Astrocyte of the cerebellum (primary cell): ENCODE measurements around the gene WIPF3.

Experiments used
- DNase-seq: peaks from one replicate; pipeline ENCODE4 v3.0.0-alpha.2; 2011; ENCODE audit warnings: low read depth
- H3K4me3 ChIP-seq: 2 replicates; pipeline ENCODE4 v1.5.1; 2011; ENCODE audit warnings: mild to moderate bottlenecking, low read depth, low read length, moderate library complexity
- CTCF ChIP-seq: IDR thresholded peaks from 2 replicates; pipeline ENCODE4 v1.5.1; 2012; ENCODE audit warnings: low read length, low read depth, moderate library complexity, mild to moderate bottlenecking; ENCODE audit errors: missing control alignments
- in situ Hi-C: cut with HindIII; loops from 2 replicates; pipeline ENCODE4 v1.10.0; 2017; ENCODE audit warnings: low sequenced_read_pairs

WIPF3 gene

GRCh38 chr7:29797112-29797944 lies 9.0 kb upstream of the WIPF3 start:
- in situ Hi-C loops, result no loop called here
- H3K4me3 ChIP-seq, result no peak overlapping the region
- no peak for TF ChIP-seq CTCF
- DNase-seq, result no peak

GRCh38 chr7:29798422-29798821 lies 7.9 kb upstream of the WIPF3 start:
- no peak for DNase-seq
- TF ChIP-seq CTCF, result no peak
- no peak overlapping the region for H3K4me3 ChIP-seq
- in situ Hi-C loops, result no loop called here

- no peak for DNase-seq
- no peak for TF ChIP-seq CTCF
- in situ Hi-C loops, result no loop called here
- H3K4me3 ChIP-seq, result no peak overlapping the region
These were observed 4.4 kb upstream of the WIPF3 start for GRCh38 chr7:29801929-29802328.

- in situ Hi-C loops, result no loop called here
- no peak for DNase-seq
- no peak overlapping the region for H3K4me3 ChIP-seq
- no peak for TF ChIP-seq CTCF
These were observed 1.3 kb upstream of the WIPF3 start for GRCh38 chr7:29805031-29805430.

GRCh38 chr7:29805886-29806207 lies 461 bp upstream of the WIPF3 start:
- no peak for DNase-seq
- TF ChIP-seq CTCF, result no peak
- peak overlapping the region; percentile 33 for H3K4me3 ChIP-seq
- in situ Hi-C loops, result no loop called here

GRCh38 chr7:29806995-29807841 lies 910 bp downstream of the WIPF3 start:
- peak overlapping the region; percentile 33 for H3K4me3 ChIP-seq

More at GRCh38 chr7:29806995-29807841, 910 bp downstream of the WIPF3 start:
- in situ Hi-C loops, result no loop called here
- TF ChIP-seq CTCF, result no peak
- DNase-seq, result no peak
